ENCODE measurements around the gene CYP4F8.
"Not testable (repeated sequence)": the region's sequence is repeated elsewhere in the genome, so short reads cannot be mapped to it uniquely, and the experiment has no call there.

Gene CYP4F8

DNA sequence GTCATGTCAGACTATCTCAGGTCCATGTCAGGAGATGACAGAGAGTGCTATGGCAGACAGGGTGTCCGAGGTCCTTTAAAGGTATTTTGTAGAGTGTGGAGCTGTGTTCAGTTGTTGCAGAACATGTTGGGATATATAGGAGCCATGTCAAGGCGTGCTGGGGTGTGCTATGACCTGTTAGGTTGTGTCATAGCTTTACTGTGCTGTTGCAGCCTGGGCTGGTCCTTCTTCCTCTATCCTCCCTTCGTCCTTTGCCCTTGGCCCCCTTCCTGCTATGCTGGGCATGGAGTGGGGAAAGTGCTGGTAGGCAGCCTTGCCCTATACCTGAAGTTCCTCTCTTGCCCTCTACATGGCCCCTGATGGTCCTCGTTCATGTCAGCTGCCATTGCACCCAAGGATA lies 64.8 kb downstream of the CYP4F8 start:
- not testable (repeated sequence) for H3K9ac ChIP-seq (ENCODE audit: low read length); H3K4me1 ChIP-seq (ENCODE audit: control insufficient read depth, insufficient read depth, low read length); H3K9me3 ChIP-seq (ENCODE audit: control insufficient read depth, low read length); H3K36me3 ChIP-seq (ENCODE audit: control insufficient read depth, insufficient read depth, low read length); H3K4me3 ChIP-seq (ENCODE audit: low read length); H3K27me3 ChIP-seq (ENCODE audit: control insufficient read depth, insufficient read depth, low read length)
